ENCODE measurements around the gene PARD3B. TPM values are rescaled to one million over a fixed set of nuclear protein-coding genes. Genes with fewer than 3 reads are reported as not detected.

PARD3B gene
- total RNA-seq, 1 experiment from 2014 or later = 6.4 TPM

DNA sequence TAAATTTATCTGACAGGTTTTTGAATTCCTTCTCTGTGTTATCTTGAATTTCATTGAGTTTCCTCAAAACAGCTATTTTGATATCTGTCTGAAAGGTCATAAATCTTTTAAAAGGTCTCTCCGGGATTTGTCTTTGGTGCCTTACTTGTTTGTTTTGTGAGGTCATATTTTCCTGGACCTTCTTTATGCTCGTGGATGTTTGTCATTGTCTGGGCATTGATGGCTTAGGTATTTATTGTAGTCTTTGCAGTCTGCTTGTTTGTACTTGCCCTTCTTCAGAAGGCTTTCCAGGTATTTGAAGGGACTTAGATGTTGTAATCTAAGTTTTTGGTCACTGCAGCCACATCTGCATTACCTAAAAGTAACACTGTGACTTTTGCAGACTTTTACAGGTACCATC, 355.2 kb downstream of the PARD3B start:
- H3K27ac Mint-ChIP-seq = no peak overlapping the region
- no CpG with 5 or more reads among the region's 2 CpGs for WGBS (ENCODE audit: extremely low coverage, insufficient read length, low lambda C conversion rate)
- TF ChIP-seq, protein P1, sequence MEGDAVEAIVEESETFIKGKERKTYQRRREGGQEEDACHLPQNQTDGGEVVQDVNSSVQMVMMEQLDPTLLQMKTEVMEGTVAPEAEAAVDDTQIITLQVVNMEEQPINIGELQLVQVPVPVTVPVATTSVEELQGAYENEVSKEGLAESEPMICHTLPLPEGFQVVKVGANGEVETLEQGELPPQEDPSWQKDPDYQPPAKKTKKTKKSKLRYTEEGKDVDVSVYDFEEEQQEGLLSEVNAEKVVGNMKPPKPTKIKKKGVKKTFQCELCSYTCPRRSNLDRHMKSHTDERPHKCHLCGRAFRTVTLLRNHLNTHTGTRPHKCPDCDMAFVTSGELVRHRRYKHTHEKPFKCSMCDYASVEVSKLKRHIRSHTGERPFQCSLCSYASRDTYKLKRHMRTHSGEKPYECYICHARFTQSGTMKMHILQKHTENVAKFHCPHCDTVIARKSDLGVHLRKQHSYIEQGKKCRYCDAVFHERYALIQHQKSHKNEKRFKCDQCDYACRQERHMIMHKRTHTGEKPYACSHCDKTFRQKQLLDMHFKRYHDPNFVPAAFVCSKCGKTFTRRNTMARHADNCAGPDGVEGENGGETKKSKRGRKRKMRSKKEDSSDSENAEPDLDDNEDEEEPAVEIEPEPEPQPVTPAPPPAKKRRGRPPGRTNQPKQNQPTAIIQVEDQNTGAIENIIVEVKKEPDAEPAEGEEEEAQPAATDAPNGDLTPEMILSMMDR (conservative IDR thresholded peaks at IDR 0.05) = no peak

More for the DNA sequence above, 355.2 kb downstream of the PARD3B start:
- no peak overlapping the region for H3K18ac ChIP-seq (ENCODE audit: insufficient read length, low read depth, low read length)
- H4K5ac ChIP-seq (ENCODE audit: insufficient read length, low read depth, low read length) = no peak overlapping the region
- no peak overlapping the region for H2BK15ac ChIP-seq (ENCODE audit: low read depth, low read length)
- H3K14ac ChIP-seq (ENCODE audit: insufficient read depth, low read length) = no peak overlapping the region
- H3K27ac ChIP-seq (ENCODE audit: insufficient read length, low read depth, low read length) = no peak overlapping the region
- 0 out of 4 replicates have a peak, but pooled peaks cover 0 to 3% of the 10 kb centered on the region in 2 experiments for H3K4me1 Mint-ChIP-seq
- H3K79me2 ChIP-seq (ENCODE audit: insufficient read depth, low read length) = no peaks in the 10 kb centered on the region
- H3K36me3 Mint-ChIP-seq (ENCODE audit: insufficient read depth in 1 of 3, low read depth in 3 of 3) = peaks cover 0 to 6% (median 0%) of the 10 kb centered on the region in 3 experiments; a peak in 2 of 7 replicates
- H3T11ph ChIP-seq (ENCODE audit: low read length) = no peak overlapping the region
- H2BK12ac ChIP-seq (ENCODE audit: insufficient read length, low read depth, low read length) = no peak overlapping the region
- H3K9me3 Mint-ChIP-seq = peaks cover 4 to 9% of the 10 kb centered on the region in 2 experiments; a peak in 4 of 5 replicates
- no peak overlapping the region for H2BK5ac ChIP-seq (ENCODE audit: insufficient read length, low read length)
- no peak overlapping the region for H3K9ac ChIP-seq (ENCODE audit: extremely low read depth, insufficient read length, low read length)
- no peak overlapping the region for H4K8ac ChIP-seq (replicated peaks; ENCODE audit: insufficient read length, low read depth, low read length)
- no peak overlapping the region for H2AFZ ChIP-seq (ENCODE audit: low read length)
- H3K4me3 Mint-ChIP-seq = no peak overlapping the region
- no peaks in the 10 kb centered on the region for H3K4me1 ChIP-seq (ENCODE audit: insufficient read depth, low read length)
- H3K27me3 Mint-ChIP-seq (ENCODE audit: low read depth) = peaks cover 2% of the 10 kb centered on the region; the same call in 1 of the 2 replicates
- no peak overlapping the region for H2AK5ac ChIP-seq (ENCODE audit: insufficient read length, low read length)
- no peaks in the 10 kb centered on the region for H4K20me1 ChIP-seq (ENCODE audit: control insufficient read depth, insufficient read depth, insufficient read length)
- no peaks in the 10 kb centered on the region for H3K23me2 ChIP-seq (ENCODE audit: insufficient read length, low read depth, low read length, poor library complexity, severe bottlenecking)
- no peaks in the 10 kb centered on the region for H3K9me3 ChIP-seq (ENCODE audit: control insufficient read depth, low read depth, low read length)
- H3K23ac ChIP-seq (ENCODE audit: insufficient read length, low read depth, low read length) = no peak overlapping the region
- no peak overlapping the region for H3K4ac ChIP-seq (ENCODE audit: low read depth, low read length)
- no peaks in the 10 kb centered on the region for H3K79me1 ChIP-seq (ENCODE audit: insufficient read depth, low read depth, low read length, poor library complexity, severe bottlenecking)
- H2BK20ac ChIP-seq (ENCODE audit: low read depth, low read length, poor library complexity, severe bottlenecking) = no peak overlapping the region
- no peaks in the 10 kb centered on the region for H3K27me3 ChIP-seq (ENCODE audit: insufficient read depth, low read length)
- no peak for DNase-seq
- H3K56ac ChIP-seq (ENCODE audit: insufficient read length, low read depth, low read length) = no peak overlapping the region
- no peak overlapping the region for H3K4me2 ChIP-seq (ENCODE audit: insufficient read depth, insufficient read length, low read length)
- no peak overlapping the region for H2BK120ac ChIP-seq (ENCODE audit: low read depth, low read length, poor library complexity, severe bottlenecking)
- no peak overlapping the region for H4K91ac ChIP-seq (ENCODE audit: insufficient read length, low read depth, low read length)

All from H9 (cell line).